Bronchial smooth muscle cell (primary cell): ENCODE measurements around the gene OR6V1. TPM values are rescaled to one million over a fixed set of nuclear protein-coding genes. Genes with fewer than 3 reads are reported as not detected.

Experiments used
- total RNA-seq: library from RNA; depleted of rRNA; stranded (reverse); fragments of >200 nt; gene quantifications from 2 replicates; pipeline ENCODE4 v1.2.1, GENCODE V29; 2014

The OR6V1 gene
- not detected in 2 replicates for total RNA-seq

GRCh38 chr7:143052041-143052440, at the start of gene OR6V1:
Gene OR6V1 (plus strand): TSS chr7:143052341. CDS start chr7:143052341, 0 bp downstream.

GRCh38 chr7:143027032-143027431, 25.1 kb upstream of the OR6V1 start, which contains the start of gene OR9A2:
Gene OR9A2 (minus strand): TSS chr7:143027132. CDS start chr7:143027132, 0 bp downstream.

Other genes starting within 250 kb of the OR6V1 start
- gene EPHB6, start 197.3 kb upstream of the OR6V1 start, total RNA-seq = under 0.01 and 1.2 TPM in 2 replicates
- gene TRPV6, start 166.6 kb upstream of the OR6V1 start, total RNA-seq = not detected in 2 replicates
- gene TRPV5, start 118.6 kb upstream of the OR6V1 start, total RNA-seq = not detected in 2 replicates
- not detected in 2 replicates for gene LLCFC1, start 112.9 kb upstream of the OR6V1 start, total RNA-seq
- gene KEL, start 90.0 kb upstream of the OR6V1 start, total RNA-seq = not detected in 2 replicates
- not detected in 2 replicates for gene OR9A2, start 25.2 kb upstream of the OR6V1 start, total RNA-seq
- gene PIP, start 79.7 kb downstream of the OR6V1 start, total RNA-seq = not detected in 2 replicates
- not detected in 2 replicates for gene TAS2R39, start 131.1 kb downstream of the OR6V1 start, total RNA-seq
- not detected in 2 replicates for gene TAS2R40, start 169.7 kb downstream of the OR6V1 start, total RNA-seq
- 73.4 and 76.3 TPM in 2 replicates for gene GSTK1, start 211.1 kb downstream of the OR6V1 start, total RNA-seq
- gene TMEM139, start 232.6 kb downstream of the OR6V1 start, total RNA-seq = 0.09 TPM in 1 of 2 replicates, not detected in the other
- 7.3 and 9.3 TPM in 2 replicates for gene CASP2, start 236.0 kb downstream of the OR6V1 start, total RNA-seq